ENCODE results near the gene FKBP8.
"Not testable (repeated sequence)": the region's sequence is repeated elsewhere in the genome, so short reads cannot be mapped to it uniquely, and the experiment has no call there.

DNA sequence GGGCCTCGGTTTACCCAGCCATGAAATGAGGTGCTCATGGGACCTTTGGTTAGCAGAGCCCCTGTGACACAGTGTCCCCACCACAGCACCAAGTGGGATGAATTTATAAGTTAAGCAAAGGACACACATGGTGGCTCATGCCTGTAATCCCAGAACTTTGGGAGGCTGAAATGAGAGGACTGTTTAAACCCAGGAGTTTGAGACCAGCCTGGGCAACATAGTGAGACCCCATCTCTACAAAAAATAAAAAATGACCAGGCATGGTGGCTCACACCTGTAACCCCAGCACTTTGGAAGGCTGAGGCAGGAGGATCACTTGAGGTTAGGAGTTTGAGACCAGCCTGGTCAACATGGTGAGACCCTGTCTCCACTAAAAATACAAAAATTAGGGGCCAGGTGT, 3.2 kb downstream of the FKBP8 start:
- not testable (repeated sequence) for TF ChIP-seq BHLHE40 (IDR thresholded peaks at IDR 0.05; ENCODE audit: low read depth, low read length); CTCF (conservative IDR thresholded peaks at IDR 0.05; ENCODE audit: low read depth, low read length); POLR2A (IDR thresholded peaks at IDR 0.05; ENCODE audit: low read depth, low read length); SMC3 (IDR thresholded peaks at IDR 0.05; ENCODE audit: low read depth, low read length); MAFK (IDR thresholded peaks at IDR 0.05; ENCODE audit: low read depth, low read length); MXI1 (IDR thresholded peaks at IDR 0.05; ENCODE audit: borderline replicate concordance, low read depth, low read length); RFX5 (IDR thresholded peaks at IDR 0.05; ENCODE audit: low read depth, low read length); RCOR1 (IDR thresholded peaks at IDR 0.05; ENCODE audit: insufficient replicate concordance, low read length); MAZ (IDR thresholded peaks at IDR 0.05; ENCODE audit: borderline replicate concordance, low read depth, low read length); USF2 (IDR thresholded peaks at IDR 0.05; ENCODE audit: low read depth, low read length)

All from IMR-90 (cell line).